HG03025 (cell line): ENCODE data around the gene SPATS2L.

Source experiments
- ATAC-seq: cut with Tn5 transposase; IDR thresholded peaks from one replicate; pipeline ENCODE4 v1.9.1; 2021; ENCODE audit warnings: mild to moderate bottlenecking, moderate library complexity; ENCODE audit not compliant: unreplicated experiment, low FRiP score

SPATS2L gene

GRCh38 chr2:200369886-200370285 is 63.4 kb downstream of the SPATS2L start:
- ATAC-seq = no peak

- no peak for ATAC-seq
Measured at GRCh38 chr2:200373231-200373630, 66.7 kb downstream of the SPATS2L start.

- peak; percentile 92 for ATAC-seq
Measured at GRCh38 chr2:200373973-200374416, 67.5 kb downstream of the SPATS2L start.

- ATAC-seq = no peak
Measured at GRCh38 chr2:200376513-200377354, 70.2 kb downstream of the SPATS2L start.

GRCh38 chr2:200377355-200378336 is 71.2 kb downstream of the SPATS2L start:
- no peak for ATAC-seq

GRCh38 chr2:200378652-200379290 is 72.3 kb downstream of the SPATS2L start:
- ATAC-seq = no peak

- ATAC-seq = no peak
Measured at GRCh38 chr2:200379481-200380090, 73.1 kb downstream of the SPATS2L start.

- no peak for ATAC-seq
Measured at GRCh38 chr2:200380091-200380561, 73.6 kb downstream of the SPATS2L start.

GRCh38 chr2:200380833-200381542 is 74.5 kb downstream of the SPATS2L start:
- peak; percentile 41 for ATAC-seq

- no peak for ATAC-seq
Measured at GRCh38 chr2:200382874-200383273, 76.4 kb downstream of the SPATS2L start.

GRCh38 chr2:200383380-200384110 is 77.1 kb downstream of the SPATS2L start:
- no peak for ATAC-seq

GRCh38 chr2:200385063-200385635 is 78.7 kb downstream of the SPATS2L start:
- ATAC-seq = no peak

- no peak for ATAC-seq
Measured at GRCh38 chr2:200393191-200393590, 86.7 kb downstream of the SPATS2L start.

- ATAC-seq = no peak
Measured at GRCh38 chr2:200394045-200394444, 87.6 kb downstream of the SPATS2L start.

- no peak for ATAC-seq
Measured at GRCh38 chr2:200396781-200397242, 90.3 kb downstream of the SPATS2L start.

GRCh38 chr2:200397785-200398184 is 91.3 kb downstream of the SPATS2L start:
- no peak for ATAC-seq

- ATAC-seq = no peak
Measured at GRCh38 chr2:200399046-200399445, 92.6 kb downstream of the SPATS2L start.

GRCh38 chr2:200399636-200400035 is 93.1 kb downstream of the SPATS2L start:
- no peak for ATAC-seq
